SK-N-SH (cell line): ENCODE data around the gene TBP.

Experiments
- MEF2A ChIP-seq: IDR thresholded peaks from 2 replicates; pipeline ENCODE4 v1.4.0; 2012; ENCODE audit warnings: low read depth, borderline replicate concordance
- POLR2AphosphoS5 ChIP-seq: IDR thresholded peaks from 2 replicates; pipeline ENCODE4 v1.6.1; 2012; ENCODE audit warnings: low read depth, low read length
- RAD21 ChIP-seq: IDR thresholded peaks from 2 replicates; pipeline ENCODE4 v1.6.1; 2012; ENCODE audit warnings: mild to moderate bottlenecking, low read length
- SMC3 ChIP-seq: IDR thresholded peaks from 2 replicates; pipeline ENCODE4 v1.6.1; 2012; ENCODE audit warnings: low read depth, low read length, improper control_type of control experiment
- TAF1 ChIP-seq: IDR thresholded peaks from 2 replicates; pipeline ENCODE4 v1.6.1; 2012; ENCODE audit warnings: low read depth, mild to moderate bottlenecking, low read length, moderate library complexity, borderline replicate concordance
- TF ChIP-seq, protein P1 (sequence below): fragments of 150-350 bp; IDR thresholded peaks from 2 replicates; pipeline ENCODE4 v1.6.1; 2016; ENCODE audit warnings: mild to moderate bottlenecking, low read depth, low read length
- TF ChIP-seq, protein P2 (sequence below): fragments of 200-600 bp; sonication (generic); IDR thresholded peaks from 2 replicates; pipeline ENCODE4 v1.6.1; 2017; ENCODE audit warnings: antibody characterized with exemption, mild to moderate bottlenecking, moderate library complexity
- TF ChIP-seq, protein P3 (sequence below): IDR thresholded peaks from 2 replicates; pipeline ENCODE4 v1.6.1; 2012; ENCODE audit warnings: mild to moderate bottlenecking, low read depth, low read length, moderate library complexity
- TF ChIP-seq, protein P4 (sequence below): IDR thresholded peaks from 2 replicates; pipeline ENCODE4 v1.4.0; 2012; ENCODE audit warnings: low read depth, borderline replicate concordance

DNA sequence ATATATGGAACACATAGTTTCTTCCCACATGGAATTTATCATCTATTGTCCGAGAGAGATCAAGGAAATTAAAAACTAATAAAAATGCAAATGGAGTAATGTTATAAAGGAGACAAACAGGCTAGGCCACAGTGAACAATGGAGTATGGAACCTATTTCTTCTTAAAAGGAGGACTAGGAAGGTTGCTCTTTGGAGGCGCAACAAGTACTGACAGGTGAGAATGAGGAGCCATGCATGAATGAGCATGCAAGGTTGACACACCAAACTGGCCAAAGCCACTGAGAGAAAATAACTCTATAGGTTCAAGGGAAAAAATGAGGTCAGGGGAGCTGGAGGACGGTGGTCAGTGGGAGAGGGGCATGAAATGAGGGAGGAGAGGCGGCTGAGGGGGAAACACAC is 41.9 kb upstream of the TBP start:
- TF ChIP-seq, protein P1, sequence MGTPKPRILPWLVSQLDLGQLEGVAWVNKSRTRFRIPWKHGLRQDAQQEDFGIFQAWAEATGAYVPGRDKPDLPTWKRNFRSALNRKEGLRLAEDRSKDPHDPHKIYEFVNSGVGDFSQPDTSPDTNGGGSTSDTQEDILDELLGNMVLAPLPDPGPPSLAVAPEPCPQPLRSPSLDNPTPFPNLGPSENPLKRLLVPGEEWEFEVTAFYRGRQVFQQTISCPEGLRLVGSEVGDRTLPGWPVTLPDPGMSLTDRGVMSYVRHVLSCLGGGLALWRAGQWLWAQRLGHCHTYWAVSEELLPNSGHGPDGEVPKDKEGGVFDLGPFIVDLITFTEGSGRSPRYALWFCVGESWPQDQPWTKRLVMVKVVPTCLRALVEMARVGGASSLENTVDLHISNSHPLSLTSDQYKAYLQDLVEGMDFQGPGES, result no peak
- TF ChIP-seq, protein P2, sequence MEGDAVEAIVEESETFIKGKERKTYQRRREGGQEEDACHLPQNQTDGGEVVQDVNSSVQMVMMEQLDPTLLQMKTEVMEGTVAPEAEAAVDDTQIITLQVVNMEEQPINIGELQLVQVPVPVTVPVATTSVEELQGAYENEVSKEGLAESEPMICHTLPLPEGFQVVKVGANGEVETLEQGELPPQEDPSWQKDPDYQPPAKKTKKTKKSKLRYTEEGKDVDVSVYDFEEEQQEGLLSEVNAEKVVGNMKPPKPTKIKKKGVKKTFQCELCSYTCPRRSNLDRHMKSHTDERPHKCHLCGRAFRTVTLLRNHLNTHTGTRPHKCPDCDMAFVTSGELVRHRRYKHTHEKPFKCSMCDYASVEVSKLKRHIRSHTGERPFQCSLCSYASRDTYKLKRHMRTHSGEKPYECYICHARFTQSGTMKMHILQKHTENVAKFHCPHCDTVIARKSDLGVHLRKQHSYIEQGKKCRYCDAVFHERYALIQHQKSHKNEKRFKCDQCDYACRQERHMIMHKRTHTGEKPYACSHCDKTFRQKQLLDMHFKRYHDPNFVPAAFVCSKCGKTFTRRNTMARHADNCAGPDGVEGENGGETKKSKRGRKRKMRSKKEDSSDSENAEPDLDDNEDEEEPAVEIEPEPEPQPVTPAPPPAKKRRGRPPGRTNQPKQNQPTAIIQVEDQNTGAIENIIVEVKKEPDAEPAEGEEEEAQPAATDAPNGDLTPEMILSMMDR, result no peak
- TF ChIP-seq, protein P3, sequence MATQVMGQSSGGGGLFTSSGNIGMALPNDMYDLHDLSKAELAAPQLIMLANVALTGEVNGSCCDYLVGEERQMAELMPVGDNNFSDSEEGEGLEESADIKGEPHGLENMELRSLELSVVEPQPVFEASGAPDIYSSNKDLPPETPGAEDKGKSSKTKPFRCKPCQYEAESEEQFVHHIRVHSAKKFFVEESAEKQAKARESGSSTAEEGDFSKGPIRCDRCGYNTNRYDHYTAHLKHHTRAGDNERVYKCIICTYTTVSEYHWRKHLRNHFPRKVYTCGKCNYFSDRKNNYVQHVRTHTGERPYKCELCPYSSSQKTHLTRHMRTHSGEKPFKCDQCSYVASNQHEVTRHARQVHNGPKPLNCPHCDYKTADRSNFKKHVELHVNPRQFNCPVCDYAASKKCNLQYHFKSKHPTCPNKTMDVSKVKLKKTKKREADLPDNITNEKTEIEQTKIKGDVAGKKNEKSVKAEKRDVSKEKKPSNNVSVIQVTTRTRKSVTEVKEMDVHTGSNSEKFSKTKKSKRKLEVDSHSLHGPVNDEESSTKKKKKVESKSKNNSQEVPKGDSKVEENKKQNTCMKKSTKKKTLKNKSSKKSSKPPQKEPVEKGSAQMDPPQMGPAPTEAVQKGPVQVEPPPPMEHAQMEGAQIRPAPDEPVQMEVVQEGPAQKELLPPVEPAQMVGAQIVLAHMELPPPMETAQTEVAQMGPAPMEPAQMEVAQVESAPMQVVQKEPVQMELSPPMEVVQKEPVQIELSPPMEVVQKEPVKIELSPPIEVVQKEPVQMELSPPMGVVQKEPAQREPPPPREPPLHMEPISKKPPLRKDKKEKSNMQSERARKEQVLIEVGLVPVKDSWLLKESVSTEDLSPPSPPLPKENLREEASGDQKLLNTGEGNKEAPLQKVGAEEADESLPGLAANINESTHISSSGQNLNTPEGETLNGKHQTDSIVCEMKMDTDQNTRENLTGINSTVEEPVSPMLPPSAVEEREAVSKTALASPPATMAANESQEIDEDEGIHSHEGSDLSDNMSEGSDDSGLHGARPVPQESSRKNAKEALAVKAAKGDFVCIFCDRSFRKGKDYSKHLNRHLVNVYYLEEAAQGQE, result no peak
- no peak for TF ChIP-seq POLR2AphosphoS5
- TF ChIP-seq, protein P4, sequence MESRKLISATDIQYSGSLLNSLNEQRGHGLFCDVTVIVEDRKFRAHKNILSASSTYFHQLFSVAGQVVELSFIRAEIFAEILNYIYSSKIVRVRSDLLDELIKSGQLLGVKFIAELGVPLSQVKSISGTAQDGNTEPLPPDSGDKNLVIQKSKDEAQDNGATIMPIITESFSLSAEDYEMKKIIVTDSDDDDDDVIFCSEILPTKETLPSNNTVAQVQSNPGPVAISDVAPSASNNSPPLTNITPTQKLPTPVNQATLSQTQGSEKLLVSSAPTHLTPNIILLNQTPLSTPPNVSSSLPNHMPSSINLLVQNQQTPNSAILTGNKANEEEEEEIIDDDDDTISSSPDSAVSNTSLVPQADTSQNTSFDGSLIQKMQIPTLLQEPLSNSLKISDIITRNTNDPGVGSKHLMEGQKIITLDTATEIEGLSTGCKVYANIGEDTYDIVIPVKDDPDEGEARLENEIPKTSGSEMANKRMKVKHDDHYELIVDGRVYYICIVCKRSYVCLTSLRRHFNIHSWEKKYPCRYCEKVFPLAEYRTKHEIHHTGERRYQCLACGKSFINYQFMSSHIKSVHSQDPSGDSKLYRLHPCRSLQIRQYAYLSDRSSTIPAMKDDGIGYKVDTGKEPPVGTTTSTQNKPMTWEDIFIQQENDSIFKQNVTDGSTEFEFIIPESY, result no peak
- TF ChIP-seq RAD21, result no peak
- no peak for TF ChIP-seq TAF1
- no peak for TF ChIP-seq MEF2A
- no peak for TF ChIP-seq SMC3
